ENCODE results near the gene BRMS1. TPM values are rescaled to one million over a fixed set of nuclear protein-coding genes. Genes with fewer than 3 reads are reported as not detected.
A peak's percentile ranks its signal among the peaks of the same experiment; 100 is the strongest.

Gene BRMS1
- total and polyA plus RNA-seq, 10 of the 15 experiments (the other 5 are each of a cell fraction or from before 2014, with no cell fraction given) = 2.1 to 85.3 (median 48.5) TPM

DNA sequence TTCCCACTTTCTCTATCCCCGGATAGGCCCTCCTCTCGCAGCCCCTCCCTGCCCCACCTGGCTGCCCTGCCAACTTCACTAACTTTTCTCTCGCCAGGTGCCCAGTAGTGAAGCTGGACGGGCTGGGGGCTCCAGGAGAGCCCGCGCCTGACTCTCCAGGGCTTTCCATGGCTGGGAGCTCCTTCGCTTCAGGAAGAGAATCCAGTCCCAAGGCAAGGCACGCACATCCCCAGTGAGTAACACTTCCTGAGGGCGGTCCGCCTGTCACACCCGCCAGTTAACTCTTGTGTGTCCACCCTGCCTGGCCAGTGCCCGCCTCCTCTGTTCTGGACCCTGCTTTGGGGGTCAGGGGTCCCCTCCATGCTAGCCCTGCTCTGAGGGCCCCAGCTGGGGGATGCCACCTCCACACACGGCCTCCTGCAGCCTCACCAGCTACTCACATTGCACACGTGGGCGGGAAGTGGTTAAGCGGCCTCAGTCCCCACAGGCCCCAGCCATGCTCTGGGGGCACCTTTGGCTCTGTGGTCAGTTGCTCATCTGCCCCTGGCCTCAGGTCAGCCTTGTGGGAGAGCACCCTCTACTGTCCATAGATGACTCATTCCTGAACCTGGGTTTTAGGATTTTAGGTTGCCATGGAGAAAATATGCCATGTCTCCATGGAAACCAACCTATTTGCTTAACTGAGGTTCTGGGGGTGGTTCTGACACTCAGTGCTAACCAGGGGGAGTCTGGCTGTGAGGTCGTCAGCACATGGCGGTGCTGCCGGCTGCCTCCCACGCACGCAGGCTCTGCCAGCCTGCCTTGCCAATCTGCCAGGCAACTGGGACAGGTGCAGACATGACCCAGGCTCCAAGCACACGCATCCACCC lies 8.4 kb downstream of the BRMS1 start, which contains the start of gene RIN1:
Gene RIN1, minus strand, starts transcription at position 201 of the 869 bp plus-strand sequence. Its CDS starts 32 bp downstream, at position 169.
- peaks cover 0 to 14% of the 10 kb centered on the region in 2 experiments; a peak in 3 of 4 replicates for H3K36me3 ChIP-seq (ENCODE audit: control insufficient read depth in 2 of 2, insufficient read depth in 2 of 2, low read length in 1 of 2)
- no peak within 1 kb of the TSS for H3K27ac ChIP-seq (ENCODE audit: control insufficient read depth, insufficient read depth)
- DNase-seq (ENCODE audit: low read depth, low spot score) (peak; percentile 83), ATAC-seq (peak; percentile 94), FAIRE-seq (peak; percentile 64)
- H3K27me3 ChIP-seq (replicated peaks in 1 of 2; ENCODE audit: control insufficient read depth in 2 of 2, insufficient read depth in 2 of 2, low read length in 1 of 2) = no peaks in the 10 kb centered on the region
- ChIA-PET POLR2A (interaction anchor here (2.2 to 2.3 kb wide), 2 partner anchors 9 to 25 kb away, joined by 15 to 16 read pairs; partner anchors contain the start of gene BRMS1), SMC1A (ENCODE audit: uncharacterized antibody, unreplicated experiment) (interaction anchor here (1.3 to 2.2 kb wide), 2 partner anchors 9 to 24 kb away, joined by 6 to 16 read pairs; no protein-coding TSS in a partner anchor), CTCF (interaction anchor here (0.7 to 2.6 kb wide), 8 partner anchors 9 to 210 kb away, joined by 3 to 50 read pairs (median 3); partner anchors contain the start of genes BRMS1 and YIF1A), RAD21 (ENCODE audit: unreplicated experiment) (interaction anchor here (0.7 to 3.6 kb wide), 5 partner anchors 9 to 270 kb away, joined by 3 to 49 read pairs (median 3); partner anchors contain the start of gene BRMS1)
- H3K79me2 ChIP-seq (ENCODE audit: control insufficient read depth, insufficient read depth, low read length) = no peaks in the 10 kb centered on the region
- BruUV-seq (replicated peaks) = no TSS peak
- H3K9me3 ChIP-seq (replicated peaks; ENCODE audit: control insufficient read depth, insufficient read depth, low read length) = no peaks in the 10 kb centered on the region
- H4K20me1 ChIP-seq (ENCODE audit: control insufficient read depth, insufficient read depth) = no peaks in the 10 kb centered on the region
- intact Hi-C loops (cut with micrococcal nuclease; ENCODE audit: unreplicated experiment) (no loop called here), in situ Hi-C loops (cut with MboI) (no loop called here)
- peaks cover 21% of the 10 kb centered on the region for H3K4me1 ChIP-seq (ENCODE audit: control insufficient read depth, insufficient read depth, low read length)
- peak within 1 kb of the TSS; percentile 62 for H3K4me2 ChIP-seq (ENCODE audit: control insufficient read depth, insufficient read depth)
- no peak within 1 kb of the TSS; the same call in 1 of the 2 replicates for H2AFZ ChIP-seq (ENCODE audit: control insufficient read depth, low read depth, low read length)
- H3K4me3 ChIP-seq = no peak within 1 kb of the TSS
- no peak within 1 kb of the TSS for H3K9ac ChIP-seq (ENCODE audit: control insufficient read depth, insufficient read depth, low read length)
- under 1% methylated on average over 22 of the region's 22 CpGs for WGBS (ENCODE audit: insufficient coverage, insufficient replicate concordance, low lambda C conversion rate, missing lambda C conversion rate)
- TF ChIP-seq MEF2A (IDR thresholded peaks at IDR 0.05; ENCODE audit: insufficient read depth, low read depth, low read length) (no peak), HDGF (IDR thresholded peaks at IDR 0.05) (no peak), KDM1A (IDR thresholded peaks at IDR 0.05; ENCODE audit: borderline replicate concordance) (no peak), NRF1 (conservative IDR thresholded peaks at IDR 0.05; ENCODE audit: low read depth, low read length) (no peak), HDAC2 (IDR thresholded peaks at IDR 0.05) (no peak), ZZZ3 (IDR thresholded peaks at IDR 0.05; ENCODE audit: control insufficient read depth, insufficient read length, low read depth) (no peak), NR2F1 (conservative IDR thresholded peaks at IDR 0.05) (peak; percentile 98), PAX5 (IDR thresholded peaks at IDR 0.05; ENCODE audit: borderline replicate concordance, low read depth, low read length) (peak; percentile 62; the same call in 1 of the 2 replicates), MTA3 (IDR thresholded peaks at IDR 0.05; ENCODE audit: borderline replicate concordance, low read length) (no peak), BRCA1 (IDR thresholded peaks at IDR 0.05; ENCODE audit: low read depth, low read length) (no peak), SP1 (IDR thresholded peaks at IDR 0.05; ENCODE audit: low read depth, low read length) (peak; percentile 70), TCF3 (IDR thresholded peaks at IDR 0.05; ENCODE audit: borderline replicate concordance, insufficient read depth, low read depth, low read length) (0 out of 2 replicates have a peak, but pooled peaks have one; percentile 2), IRF4 (IDR thresholded peaks at IDR 0.05; ENCODE audit: low read depth, low read length) (peak; percentile 85), CEBPB (IDR thresholded peaks at IDR 0.05; ENCODE audit: borderline replicate concordance in 1 of 2, low read depth in 2 of 2, low read length in 2 of 2) (no peak), MEF2B (IDR thresholded peaks at IDR 0.05; ENCODE audit: partially characterized antibody, poor library complexity, severe bottlenecking) (peak; percentile 80), HCFC1 (IDR thresholded peaks at IDR 0.05; ENCODE audit: low read length) (no peak), SRF (IDR thresholded peaks at IDR 0.05; ENCODE audit: low read depth in 2 of 2, low read length in 2 of 2) (no peak)
- TF ChIP-seq, protein P1, sequence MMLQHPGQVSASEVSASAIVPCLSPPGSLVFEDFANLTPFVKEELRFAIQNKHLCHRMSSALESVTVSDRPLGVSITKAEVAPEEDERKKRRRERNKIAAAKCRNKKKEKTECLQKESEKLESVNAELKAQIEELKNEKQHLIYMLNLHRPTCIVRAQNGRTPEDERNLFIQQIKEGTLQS (IDR thresholded peaks at IDR 0.05; ENCODE audit: borderline replicate concordance, extremely low read depth, low read depth, low read length) = no peak
- TF ChIP-seq, protein P2, sequence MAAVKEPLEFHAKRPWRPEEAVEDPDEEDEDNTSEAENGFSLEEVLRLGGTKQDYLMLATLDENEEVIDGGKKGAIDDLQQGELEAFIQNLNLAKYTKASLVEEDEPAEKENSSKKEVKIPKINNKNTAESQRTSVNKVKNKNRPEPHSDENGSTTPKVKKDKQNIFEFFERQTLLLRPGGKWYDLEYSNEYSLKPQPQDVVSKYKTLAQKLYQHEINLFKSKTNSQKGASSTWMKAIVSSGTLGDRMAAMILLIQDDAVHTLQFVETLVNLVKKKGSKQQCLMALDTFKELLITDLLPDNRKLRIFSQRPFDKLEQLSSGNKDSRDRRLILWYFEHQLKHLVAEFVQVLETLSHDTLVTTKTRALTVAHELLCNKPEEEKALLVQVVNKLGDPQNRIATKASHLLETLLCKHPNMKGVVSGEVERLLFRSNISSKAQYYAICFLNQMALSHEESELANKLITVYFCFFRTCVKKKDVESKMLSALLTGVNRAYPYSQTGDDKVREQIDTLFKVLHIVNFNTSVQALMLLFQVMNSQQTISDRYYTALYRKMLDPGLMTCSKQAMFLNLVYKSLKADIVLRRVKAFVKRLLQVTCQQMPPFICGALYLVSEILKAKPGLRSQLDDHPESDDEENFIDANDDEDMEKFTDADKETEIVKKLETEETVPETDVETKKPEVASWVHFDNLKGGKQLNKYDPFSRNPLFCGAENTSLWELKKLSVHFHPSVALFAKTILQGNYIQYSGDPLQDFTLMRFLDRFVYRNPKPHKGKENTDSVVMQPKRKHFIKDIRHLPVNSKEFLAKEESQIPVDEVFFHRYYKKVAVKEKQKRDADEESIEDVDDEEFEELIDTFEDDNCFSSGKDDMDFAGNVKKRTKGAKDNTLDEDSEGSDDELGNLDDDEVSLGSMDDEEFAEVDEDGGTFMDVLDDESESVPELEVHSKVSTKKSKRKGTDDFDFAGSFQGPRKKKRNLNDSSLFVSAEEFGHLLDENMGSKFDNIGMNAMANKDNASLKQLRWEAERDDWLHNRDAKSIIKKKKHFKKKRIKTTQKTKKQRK (IDR thresholded peaks at IDR 0.05; ENCODE audit: low read depth, low read length) = no peak
- TF ChIP-seq, protein P3, sequence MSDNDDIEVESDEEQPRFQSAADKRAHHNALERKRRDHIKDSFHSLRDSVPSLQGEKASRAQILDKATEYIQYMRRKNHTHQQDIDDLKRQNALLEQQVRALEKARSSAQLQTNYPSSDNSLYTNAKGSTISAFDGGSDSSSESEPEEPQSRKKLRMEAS (IDR thresholded peaks at IDR 0.05; ENCODE audit: low read depth, low read length) = peak; percentile 49; the same call in 1 of the 2 replicates

All from GM12878 (cell line).